Colonic mucosa (tissue), 4 donors: Measurements from ENCODE around the gene SON. TPM values are rescaled to one million over a fixed set of nuclear protein-coding genes. Genes with fewer than 3 reads are reported as not detected.
"Not testable (repeated sequence)": the region's sequence is repeated elsewhere in the genome, so short reads cannot be mapped to it uniquely, and the experiment has no call there.

Experiments
- DNase-seq: peaks from one replicate; pipeline ENCODE4 v3.0.0-alpha.2; 2020
- H3K27ac ChIP-seq: fragments of 200-600 bp; one replicate; pipeline ENCODE4 v1.8.0; 2021
- H3K27me3 ChIP-seq: fragments of 200-600 bp; one replicate; pipeline ENCODE4 v1.8.0; 2021
- H3K36me3 ChIP-seq: fragments of 200-600 bp; one replicate; pipeline ENCODE4 v1.8.0; 2021
- H3K4me1 ChIP-seq: fragments of 200-600 bp; one replicate; pipeline ENCODE4 v1.8.0; 2021; ENCODE audit warnings: mild to moderate bottlenecking
- H3K4me3 ChIP-seq: fragments of 200-600 bp; one replicate; pipeline ENCODE4 v1.8.0; 2021
- H3K9ac ChIP-seq, 2 donors: one replicate each; pipeline ENCODE4 v1.7.0; 2013; ENCODE audit warnings: control low read depth in 2 of 2, low read depth in 2 of 2, low read length in 2 of 2
- H3K9me3 ChIP-seq: fragments of 200-600 bp; one replicate; pipeline ENCODE4 v1.8.0; 2021
- intact Hi-C: fragments of 100-400 bp; cut with DNase I; formaldehyde crosslinking; loops from one replicate; pipeline ENCODE4 v1.14.1; 2022
- total RNA-seq, 2 donors: library from RNA; stranded (reverse); fragmentation: NEBNext Ultra II Directional in 1 of 2; extraction: Animal tissue kit (Norgen Biotek cat#: 25700) in 1 of 2; gene quantifications; one replicate each; pipeline ENCODE4 v1.2.1, GENCODE V29; 2021
- TF ChIP-seq, protein P1 (sequence below): fragments of 200-600 bp; IDR thresholded peaks from one replicate; pipeline ENCODE4 v1.8.0; 2022; ENCODE audit warnings: antibody characterized with exemption, mild to moderate bottlenecking
- donor health status: healthy.
- donor health status: DM: no; HTN: no; CAD: no.
- donor health status: DM: no; HTN: no; CAD: no.

The SON gene
- total RNA-seq, 2 donors from 2014 or later, result 190 to 213 TPM

DNA sequence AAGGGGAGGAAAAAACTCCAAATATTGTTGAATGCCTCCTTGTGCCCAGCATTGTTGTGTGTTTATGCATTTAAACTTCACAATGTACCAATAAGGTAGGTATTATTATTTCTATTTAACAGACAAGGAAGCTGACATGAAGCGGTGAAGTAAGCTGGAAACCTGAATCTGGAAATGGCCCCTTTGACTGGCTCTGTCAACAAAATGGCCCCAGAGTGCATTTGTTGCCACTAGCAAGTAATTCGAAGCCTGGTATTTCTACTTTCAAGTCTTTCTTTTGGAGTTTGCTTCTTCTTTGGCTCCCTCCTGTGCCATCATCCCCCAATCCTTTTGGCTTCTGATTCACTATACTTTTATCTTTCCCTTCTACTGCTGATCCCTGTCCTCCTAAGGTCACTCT is 75.6 kb downstream of the SON start:
- Histone ChIP-seq H3K9ac (no peak overlapping the region), H3K36me3 (peaks cover 6% of the 10 kb centered on the region), H3K27me3 (no peaks in the 10 kb centered on the region), H3K4me3 (no peak overlapping the region), H3K4me1 (no peaks in the 10 kb centered on the region), H3K9me3 (no peaks in the 10 kb centered on the region), H3K27ac (no peak overlapping the region)
- no peak for DNase-seq
- intact Hi-C loops, result no loop called here
- TF ChIP-seq, protein P1, sequence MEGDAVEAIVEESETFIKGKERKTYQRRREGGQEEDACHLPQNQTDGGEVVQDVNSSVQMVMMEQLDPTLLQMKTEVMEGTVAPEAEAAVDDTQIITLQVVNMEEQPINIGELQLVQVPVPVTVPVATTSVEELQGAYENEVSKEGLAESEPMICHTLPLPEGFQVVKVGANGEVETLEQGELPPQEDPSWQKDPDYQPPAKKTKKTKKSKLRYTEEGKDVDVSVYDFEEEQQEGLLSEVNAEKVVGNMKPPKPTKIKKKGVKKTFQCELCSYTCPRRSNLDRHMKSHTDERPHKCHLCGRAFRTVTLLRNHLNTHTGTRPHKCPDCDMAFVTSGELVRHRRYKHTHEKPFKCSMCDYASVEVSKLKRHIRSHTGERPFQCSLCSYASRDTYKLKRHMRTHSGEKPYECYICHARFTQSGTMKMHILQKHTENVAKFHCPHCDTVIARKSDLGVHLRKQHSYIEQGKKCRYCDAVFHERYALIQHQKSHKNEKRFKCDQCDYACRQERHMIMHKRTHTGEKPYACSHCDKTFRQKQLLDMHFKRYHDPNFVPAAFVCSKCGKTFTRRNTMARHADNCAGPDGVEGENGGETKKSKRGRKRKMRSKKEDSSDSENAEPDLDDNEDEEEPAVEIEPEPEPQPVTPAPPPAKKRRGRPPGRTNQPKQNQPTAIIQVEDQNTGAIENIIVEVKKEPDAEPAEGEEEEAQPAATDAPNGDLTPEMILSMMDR, result no peak

DNA sequence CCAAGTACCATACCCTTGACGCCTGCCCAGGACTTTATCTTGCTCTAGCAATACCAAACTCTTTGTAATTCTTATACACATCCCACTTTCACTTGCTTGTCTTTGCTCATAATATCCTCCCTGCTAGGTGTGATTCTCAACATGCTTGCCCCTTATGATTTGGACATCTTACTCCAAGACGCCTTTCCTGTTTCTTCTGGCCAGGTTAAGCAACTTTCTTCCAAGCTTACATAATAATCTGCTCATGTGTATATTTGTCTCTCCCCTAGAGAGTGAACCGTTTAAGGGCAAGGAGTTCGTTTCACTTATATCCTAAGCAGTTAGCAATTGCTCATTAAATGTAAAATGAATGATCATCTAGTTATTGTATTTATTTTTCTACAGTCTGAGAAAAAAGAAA is 76.9 kb downstream of the SON start:
- no peak overlapping the region for H3K27ac ChIP-seq

DNA sequence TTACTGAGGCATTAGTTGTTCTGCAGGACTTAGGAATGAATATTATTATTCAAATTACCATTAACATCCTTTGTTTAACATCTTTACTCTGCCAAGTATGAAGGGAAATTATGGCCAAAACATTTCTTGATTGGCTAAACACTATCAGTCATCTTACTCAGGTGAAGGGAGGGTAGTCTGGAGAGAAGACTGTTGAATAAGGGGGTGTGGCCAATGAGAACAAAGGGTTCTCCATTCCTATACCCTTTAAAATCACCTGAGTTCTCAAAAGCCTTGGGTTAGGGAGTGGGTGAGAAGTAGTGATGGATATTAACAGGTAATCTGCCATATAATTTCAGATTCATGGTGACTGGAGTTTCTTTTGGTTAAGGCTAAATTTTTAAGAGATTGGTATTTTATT is 79.4 kb downstream of the SON start:
- DNase-seq, result no peak
- Histone ChIP-seq H3K4me1 (no peaks in the 10 kb centered on the region), H3K4me3 (no peak overlapping the region), H3K27ac (no peak overlapping the region), H3K9me3 (no peaks in the 10 kb centered on the region), H3K9ac (no peak overlapping the region), H3K36me3 (peaks cover 7% of the 10 kb centered on the region), H3K27me3 (no peaks in the 10 kb centered on the region)
- TF ChIP-seq, protein P1, result no peak
- intact Hi-C loops, result no loop called here

More for the DNA sequence above, 76.9 kb downstream of the SON start:
- no peak for DNase-seq
- Histone ChIP-seq H3K9me3 (no peaks in the 10 kb centered on the region), H3K9ac (no peak overlapping the region), H3K27me3 (no peaks in the 10 kb centered on the region), H3K36me3 (peaks cover 7% of the 10 kb centered on the region), H3K4me3 (no peak overlapping the region), H3K4me1 (no peaks in the 10 kb centered on the region)
- intact Hi-C loops, result no loop called here
- TF ChIP-seq, protein P1, result no peak

- H3K27ac ChIP-seq, H3K9ac ChIP-seq, intact Hi-C loops, H3K9me3 ChIP-seq, H3K4me1 ChIP-seq, H3K4me3 ChIP-seq, DNase-seq, H3K27me3 ChIP-seq: not testable (repeated sequence)
- peaks cover 12% of the 10 kb centered on the region for H3K36me3 ChIP-seq
Observed at GRCh38 chr21:33626151-33626550, 83.3 kb downstream of the SON start.

Other genes starting within 250 kb of the SON start
- gene IFNAR1, start 218.1 kb upstream of the SON start, total RNA-seq, result 10 to 100 TPM; 32.3 to 62.2 TPM
- gene IFNGR2, start 139.6 kb upstream of the SON start, total RNA-seq, result 100 to 1,000 TPM in 1 of 2 donors, 10 to 100 TPM in 1; 53.7 to 128 TPM
- 10 to 100 TPM; 29.0 to 50.1 TPM for gene TMEM50B, start 63.1 kb upstream of the SON start, total RNA-seq
- gene DNAJC28, start 51.3 kb upstream of the SON start, total RNA-seq, result 1 to 10 TPM; 1.2 to 2.8 TPM
- 100 to 1,000 TPM in 1 of 2 donors, 10 to 100 TPM in 1; 52.7 to 100 TPM for gene GART, start 921 bp upstream of the SON start, total RNA-seq
- 10 to 100 TPM in 1 of 2 donors, 1 to 10 TPM in 1; 7.7 to 21.7 TPM for gene DONSON, start 45.6 kb downstream of the SON start, total RNA-seq
- gene CRYZL1, start 98.7 kb downstream of the SON start, total RNA-seq, result 10 to 100 TPM; 31.5 to 36.0 TPM
- gene ITSN1, start 99.5 kb downstream of the SON start, total RNA-seq, result 10 to 100 TPM; 22.4 to 28.3 TPM